Measurements from ENCODE around the gene UQCRC1.
"Not testable (repeated sequence)": the region's sequence is repeated elsewhere in the genome, so short reads cannot be mapped to it uniquely, and the experiment has no call there.

Gene UQCRC1

GRCh38 chr3:48553886-48554845, 55.3 kb downstream of the UQCRC1 start:
- no peak for DNase-seq (ENCODE audit: low read depth)

- no peak for DNase-seq (ENCODE audit: low read depth)
These were observed 56.1 kb downstream of the UQCRC1 start for GRCh38 chr3:48553361-48553760.

- no peak for DNase-seq (ENCODE audit: low read depth)
These were observed 57.1 kb downstream of the UQCRC1 start for GRCh38 chr3:48552111-48552951.

GRCh38 chr3:48551651-48552050, 57.8 kb downstream of the UQCRC1 start:
- DNase-seq (ENCODE audit: low read depth) = not testable (repeated sequence)
